HL-60 (cell line): Measurements from ENCODE around the gene MATR3.

Experiments used
- GABPA ChIP-seq: IDR thresholded peaks from 2 replicates; pipeline ENCODE4 v1.6.1; 2012; ENCODE audit warnings: low read depth
- POLR2AphosphoS5 ChIP-seq: IDR thresholded peaks from 2 replicates; pipeline ENCODE4 v1.6.1; 2012; ENCODE audit warnings: low read depth
- TF ChIP-seq, protein P1 (sequence below): IDR thresholded peaks from one replicate; pipeline ENCODE4 v1.5.1; 2011; ENCODE audit warnings: low read length, control low read depth, inconsistent platforms; ENCODE audit not compliant: insufficient read depth
- TF ChIP-seq, protein P2 (sequence below): IDR thresholded peaks from 2 replicates; pipeline ENCODE4 v1.6.1; 2012; ENCODE audit warnings: low read depth; ENCODE audit not compliant: insufficient replicate concordance

DNA sequence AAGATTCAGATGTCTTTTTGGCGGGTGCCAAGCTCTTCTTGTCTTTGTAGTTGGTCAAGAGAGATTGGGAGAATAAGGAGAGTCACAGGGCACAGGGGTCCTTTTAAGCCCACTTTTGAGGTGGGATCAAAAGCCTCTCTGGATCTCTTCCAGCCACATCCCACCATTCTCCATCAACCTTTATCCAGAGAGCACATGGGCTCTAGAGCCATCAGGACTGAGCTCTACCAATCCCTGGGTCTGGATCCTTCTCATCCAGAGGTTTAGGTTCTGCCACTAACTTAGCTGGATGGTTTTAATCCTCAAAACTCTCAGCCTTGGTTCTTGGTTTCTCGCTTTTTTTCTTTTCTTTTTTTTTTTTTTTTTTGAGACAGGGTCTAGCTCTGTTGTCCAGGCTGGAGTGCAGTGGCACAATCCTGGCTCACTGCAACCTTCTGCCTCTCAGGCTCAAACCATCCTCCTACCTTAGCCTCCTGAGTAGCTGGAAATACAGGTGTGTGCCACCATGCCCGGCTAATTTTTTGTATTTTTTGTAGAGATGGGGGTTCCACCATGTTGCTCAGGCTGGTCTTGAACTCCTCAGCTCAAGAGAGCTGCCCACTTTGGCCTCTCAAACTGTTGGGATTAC lies 44.6 kb upstream of the MATR3 start:
- TF ChIP-seq, protein P1, sequence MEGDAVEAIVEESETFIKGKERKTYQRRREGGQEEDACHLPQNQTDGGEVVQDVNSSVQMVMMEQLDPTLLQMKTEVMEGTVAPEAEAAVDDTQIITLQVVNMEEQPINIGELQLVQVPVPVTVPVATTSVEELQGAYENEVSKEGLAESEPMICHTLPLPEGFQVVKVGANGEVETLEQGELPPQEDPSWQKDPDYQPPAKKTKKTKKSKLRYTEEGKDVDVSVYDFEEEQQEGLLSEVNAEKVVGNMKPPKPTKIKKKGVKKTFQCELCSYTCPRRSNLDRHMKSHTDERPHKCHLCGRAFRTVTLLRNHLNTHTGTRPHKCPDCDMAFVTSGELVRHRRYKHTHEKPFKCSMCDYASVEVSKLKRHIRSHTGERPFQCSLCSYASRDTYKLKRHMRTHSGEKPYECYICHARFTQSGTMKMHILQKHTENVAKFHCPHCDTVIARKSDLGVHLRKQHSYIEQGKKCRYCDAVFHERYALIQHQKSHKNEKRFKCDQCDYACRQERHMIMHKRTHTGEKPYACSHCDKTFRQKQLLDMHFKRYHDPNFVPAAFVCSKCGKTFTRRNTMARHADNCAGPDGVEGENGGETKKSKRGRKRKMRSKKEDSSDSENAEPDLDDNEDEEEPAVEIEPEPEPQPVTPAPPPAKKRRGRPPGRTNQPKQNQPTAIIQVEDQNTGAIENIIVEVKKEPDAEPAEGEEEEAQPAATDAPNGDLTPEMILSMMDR = no peak
- TF ChIP-seq POLR2AphosphoS5 = no peak
- TF ChIP-seq, protein P2, sequence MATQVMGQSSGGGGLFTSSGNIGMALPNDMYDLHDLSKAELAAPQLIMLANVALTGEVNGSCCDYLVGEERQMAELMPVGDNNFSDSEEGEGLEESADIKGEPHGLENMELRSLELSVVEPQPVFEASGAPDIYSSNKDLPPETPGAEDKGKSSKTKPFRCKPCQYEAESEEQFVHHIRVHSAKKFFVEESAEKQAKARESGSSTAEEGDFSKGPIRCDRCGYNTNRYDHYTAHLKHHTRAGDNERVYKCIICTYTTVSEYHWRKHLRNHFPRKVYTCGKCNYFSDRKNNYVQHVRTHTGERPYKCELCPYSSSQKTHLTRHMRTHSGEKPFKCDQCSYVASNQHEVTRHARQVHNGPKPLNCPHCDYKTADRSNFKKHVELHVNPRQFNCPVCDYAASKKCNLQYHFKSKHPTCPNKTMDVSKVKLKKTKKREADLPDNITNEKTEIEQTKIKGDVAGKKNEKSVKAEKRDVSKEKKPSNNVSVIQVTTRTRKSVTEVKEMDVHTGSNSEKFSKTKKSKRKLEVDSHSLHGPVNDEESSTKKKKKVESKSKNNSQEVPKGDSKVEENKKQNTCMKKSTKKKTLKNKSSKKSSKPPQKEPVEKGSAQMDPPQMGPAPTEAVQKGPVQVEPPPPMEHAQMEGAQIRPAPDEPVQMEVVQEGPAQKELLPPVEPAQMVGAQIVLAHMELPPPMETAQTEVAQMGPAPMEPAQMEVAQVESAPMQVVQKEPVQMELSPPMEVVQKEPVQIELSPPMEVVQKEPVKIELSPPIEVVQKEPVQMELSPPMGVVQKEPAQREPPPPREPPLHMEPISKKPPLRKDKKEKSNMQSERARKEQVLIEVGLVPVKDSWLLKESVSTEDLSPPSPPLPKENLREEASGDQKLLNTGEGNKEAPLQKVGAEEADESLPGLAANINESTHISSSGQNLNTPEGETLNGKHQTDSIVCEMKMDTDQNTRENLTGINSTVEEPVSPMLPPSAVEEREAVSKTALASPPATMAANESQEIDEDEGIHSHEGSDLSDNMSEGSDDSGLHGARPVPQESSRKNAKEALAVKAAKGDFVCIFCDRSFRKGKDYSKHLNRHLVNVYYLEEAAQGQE = no peak
- TF ChIP-seq GABPA = no peak
